ENCODE measurements around the gene ASCC3. TPM values are rescaled to one million over a fixed set of nuclear protein-coding genes. Genes with fewer than 3 reads are reported as not detected.
A peak's percentile ranks its signal among the peaks of the same experiment; 100 is the strongest.

The ASCC3 gene
- total and polyA plus RNA-seq, 2 donors (not counting 3 experiments of a cell fraction or from before 2014, with no cell fraction given), result 15.7 to 57.2 TPM

- Histone ChIP-seq H3K27me3 (ENCODE audit: control insufficient read depth in 2 of 2, insufficient read depth in 2 of 2, low read length in 2 of 2) (no peaks in the 10 kb centered on the region), H3K4me2 (ENCODE audit: insufficient read depth, low read length) (no peak overlapping the region), H3K9me3 (replicated peaks; ENCODE audit: control insufficient read depth, insufficient read depth, low read length) (no peaks in the 10 kb centered on the region), H3K9me1 (replicated peaks; ENCODE audit: control insufficient read depth, extremely low read depth, insufficient read depth, low read length) (no peaks in the 10 kb centered on the region), H3K36me3 (ENCODE audit: control insufficient read depth in 2 of 2, extremely low read depth in 1 of 2, insufficient read depth in 2 of 2, low read length in 2 of 2) (peaks cover 0 to 4% of the 10 kb centered on the region in 2 experiments), H2AFZ (ENCODE audit: low read depth, low read length) (no peak overlapping the region), H3K4me3 (replicated peaks in 1 of 3; ENCODE audit: insufficient read depth in 1 of 3, low read depth in 1 of 3, low read length in 3 of 3) (no peak overlapping the region), H3K79me2 (ENCODE audit: control insufficient read depth, insufficient read depth, low read length) (no peaks in the 10 kb centered on the region), H4K20me1 (replicated peaks; ENCODE audit: control insufficient read depth, extremely low read depth, insufficient read depth, low read length) (no peaks in the 10 kb centered on the region), H3K9ac (replicated peaks; ENCODE audit: extremely low read depth, insufficient read depth, low read length) (no peak overlapping the region), H3K4me1 (ENCODE audit: control insufficient read depth, extremely low read depth, insufficient read depth, low read length) (no peaks in the 10 kb centered on the region), H3K27ac (ENCODE audit: insufficient read depth, low read depth, low read length) (no peak overlapping the region)
- FAIRE-seq, result no peak
- dilution Hi-C loops (cut with MboI; ENCODE audit: extremely low pct_ligation_motif_present, low sequenced_read_pairs) (no loop called here), intact Hi-C loops (cut with micrococcal nuclease) (no loop called here)
- TF ChIP-seq JUN (IDR thresholded peaks at IDR 0.05; ENCODE audit: borderline replicate concordance, insufficient read depth, insufficient read length, low read depth), result no peak
- DNase-seq (ENCODE audit: low read depth, low spot score), result no peak
- BruUV-seq (replicated peaks), result no TSS peak
- CTCF ChIA-PET, result interaction anchor here (1.0 kb wide), 2 partner anchors 49 to 65 kb away, joined by 3 to 4 read pairs; no protein-coding TSS in a partner anchor
- POLR2A ChIA-PET, result no interaction called here
These were observed 281.9 kb downstream of the ASCC3 start for GRCh38 chr6:100599088-100599770.

GRCh38 chr6:100595456-100595855 lies 285.7 kb downstream of the ASCC3 start:
- TF ChIP-seq JUN (IDR thresholded peaks at IDR 0.05; ENCODE audit: borderline replicate concordance, insufficient read depth, insufficient read length, low read depth) (no peak), GATA2 (IDR thresholded peaks at IDR 0.05; ENCODE audit: insufficient read depth, insufficient read length, low read depth, low read length) (no peak), POLR2A (IDR thresholded peaks at IDR 0.05; ENCODE audit: low read depth, low read length) (no peak), FOS (IDR thresholded peaks at IDR 0.05; ENCODE audit: borderline replicate concordance, insufficient read depth, low read length) (no peak), EZH2 (IDR thresholded peaks at IDR 0.05; ENCODE audit: borderline replicate concordance, low read depth, low read length, severe bottlenecking) (no peak), POLR2AphosphoS5 (IDR thresholded peaks at IDR 0.05; ENCODE audit: insufficient read depth, low read depth, low read length) (no peak)
- TF ChIP-seq, protein P1, sequence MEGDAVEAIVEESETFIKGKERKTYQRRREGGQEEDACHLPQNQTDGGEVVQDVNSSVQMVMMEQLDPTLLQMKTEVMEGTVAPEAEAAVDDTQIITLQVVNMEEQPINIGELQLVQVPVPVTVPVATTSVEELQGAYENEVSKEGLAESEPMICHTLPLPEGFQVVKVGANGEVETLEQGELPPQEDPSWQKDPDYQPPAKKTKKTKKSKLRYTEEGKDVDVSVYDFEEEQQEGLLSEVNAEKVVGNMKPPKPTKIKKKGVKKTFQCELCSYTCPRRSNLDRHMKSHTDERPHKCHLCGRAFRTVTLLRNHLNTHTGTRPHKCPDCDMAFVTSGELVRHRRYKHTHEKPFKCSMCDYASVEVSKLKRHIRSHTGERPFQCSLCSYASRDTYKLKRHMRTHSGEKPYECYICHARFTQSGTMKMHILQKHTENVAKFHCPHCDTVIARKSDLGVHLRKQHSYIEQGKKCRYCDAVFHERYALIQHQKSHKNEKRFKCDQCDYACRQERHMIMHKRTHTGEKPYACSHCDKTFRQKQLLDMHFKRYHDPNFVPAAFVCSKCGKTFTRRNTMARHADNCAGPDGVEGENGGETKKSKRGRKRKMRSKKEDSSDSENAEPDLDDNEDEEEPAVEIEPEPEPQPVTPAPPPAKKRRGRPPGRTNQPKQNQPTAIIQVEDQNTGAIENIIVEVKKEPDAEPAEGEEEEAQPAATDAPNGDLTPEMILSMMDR (IDR thresholded peaks at IDR 0.05; ENCODE audit: extremely low read depth in 1 of 2, insufficient read depth in 1 of 2, low read depth in 1 of 2, low read length in 2 of 2), result no peak
- TF ChIP-seq, protein P2, sequence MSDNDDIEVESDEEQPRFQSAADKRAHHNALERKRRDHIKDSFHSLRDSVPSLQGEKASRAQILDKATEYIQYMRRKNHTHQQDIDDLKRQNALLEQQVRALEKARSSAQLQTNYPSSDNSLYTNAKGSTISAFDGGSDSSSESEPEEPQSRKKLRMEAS (IDR thresholded peaks at IDR 0.05; ENCODE audit: insufficient read depth, insufficient read length), result no peak
- dilution Hi-C loops (cut with MboI; ENCODE audit: extremely low pct_ligation_motif_present, low sequenced_read_pairs), result no loop called here
- Histone ChIP-seq H3K4me2 (ENCODE audit: insufficient read depth, low read length) (no peak overlapping the region), H3K4me3 (replicated peaks in 1 of 3; ENCODE audit: insufficient read depth in 1 of 3, low read depth in 1 of 3, low read length in 3 of 3) (no peak overlapping the region), H3K9me3 (replicated peaks; ENCODE audit: control insufficient read depth, insufficient read depth, low read length) (no peaks in the 10 kb centered on the region), H3K79me2 (ENCODE audit: control insufficient read depth, insufficient read depth, low read length) (no peaks in the 10 kb centered on the region), H3K9me1 (replicated peaks; ENCODE audit: control insufficient read depth, extremely low read depth, insufficient read depth, low read length) (no peaks in the 10 kb centered on the region), H3K9ac (replicated peaks; ENCODE audit: extremely low read depth, insufficient read depth, low read length) (no peak overlapping the region), H3K4me1 (ENCODE audit: control insufficient read depth, extremely low read depth, insufficient read depth, low read length) (no peaks in the 10 kb centered on the region), H3K27me3 (ENCODE audit: control insufficient read depth in 2 of 2, insufficient read depth in 2 of 2, low read length in 2 of 2) (no peaks in the 10 kb centered on the region), H4K20me1 (replicated peaks; ENCODE audit: control insufficient read depth, extremely low read depth, insufficient read depth, low read length) (no peaks in the 10 kb centered on the region), H2AFZ (ENCODE audit: low read depth, low read length) (no peak overlapping the region), H3K27ac (ENCODE audit: insufficient read depth, low read depth, low read length) (no peak overlapping the region), H3K36me3 (ENCODE audit: control insufficient read depth in 2 of 2, extremely low read depth in 1 of 2, insufficient read depth in 2 of 2, low read length in 2 of 2) (no peaks in the 10 kb centered on the region)
- DNase-seq (ENCODE audit: low read depth, low spot score), result no peak
- ChIA-PET POLR2A (no interaction called here), CTCF (no interaction called here)
- no TSS peak for BruUV-seq (replicated peaks)
- peak; percentile 63 for FAIRE-seq
- intact Hi-C loops (cut with micrococcal nuclease), result no loop called here
